Measurements from ENCODE around the gene TMEM116.

DNA sequence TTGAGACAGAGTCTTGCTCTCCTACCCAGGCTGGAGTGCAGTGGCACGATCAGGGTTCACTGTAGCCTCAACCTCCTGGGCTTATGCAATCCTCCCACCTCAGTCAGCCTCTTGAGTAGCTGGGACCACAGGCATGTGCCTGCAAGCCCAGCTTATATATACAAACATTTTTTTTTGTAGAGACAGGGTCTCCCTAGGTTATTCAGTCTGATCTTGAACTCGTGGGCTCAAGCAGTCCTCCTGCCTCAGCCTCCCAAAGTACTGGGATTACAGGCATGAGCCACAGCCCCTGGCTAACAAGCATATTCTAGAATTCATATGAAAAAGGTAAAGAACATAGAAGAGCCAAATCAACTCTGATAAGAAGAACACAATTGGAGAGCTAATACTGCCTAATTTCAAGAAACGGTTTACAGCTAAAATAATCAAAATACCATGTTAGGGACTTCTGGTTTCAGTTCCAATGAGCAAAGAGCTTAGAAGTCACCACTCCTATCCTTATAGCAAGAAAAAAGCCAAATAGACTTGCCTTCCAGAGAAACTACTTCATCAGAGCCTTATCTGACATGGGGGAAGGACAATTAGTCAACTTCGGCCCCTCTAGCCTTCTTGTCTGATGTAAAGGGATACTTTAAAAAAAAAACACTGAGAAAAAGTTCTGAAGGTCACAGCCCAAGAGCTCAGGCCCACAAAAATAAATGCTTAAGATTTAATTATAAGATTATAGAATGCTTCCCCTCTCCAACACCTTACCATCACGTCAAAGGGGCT, 37.6 kb downstream of the TMEM116 start:
- TF ChIP-seq, protein P1, sequence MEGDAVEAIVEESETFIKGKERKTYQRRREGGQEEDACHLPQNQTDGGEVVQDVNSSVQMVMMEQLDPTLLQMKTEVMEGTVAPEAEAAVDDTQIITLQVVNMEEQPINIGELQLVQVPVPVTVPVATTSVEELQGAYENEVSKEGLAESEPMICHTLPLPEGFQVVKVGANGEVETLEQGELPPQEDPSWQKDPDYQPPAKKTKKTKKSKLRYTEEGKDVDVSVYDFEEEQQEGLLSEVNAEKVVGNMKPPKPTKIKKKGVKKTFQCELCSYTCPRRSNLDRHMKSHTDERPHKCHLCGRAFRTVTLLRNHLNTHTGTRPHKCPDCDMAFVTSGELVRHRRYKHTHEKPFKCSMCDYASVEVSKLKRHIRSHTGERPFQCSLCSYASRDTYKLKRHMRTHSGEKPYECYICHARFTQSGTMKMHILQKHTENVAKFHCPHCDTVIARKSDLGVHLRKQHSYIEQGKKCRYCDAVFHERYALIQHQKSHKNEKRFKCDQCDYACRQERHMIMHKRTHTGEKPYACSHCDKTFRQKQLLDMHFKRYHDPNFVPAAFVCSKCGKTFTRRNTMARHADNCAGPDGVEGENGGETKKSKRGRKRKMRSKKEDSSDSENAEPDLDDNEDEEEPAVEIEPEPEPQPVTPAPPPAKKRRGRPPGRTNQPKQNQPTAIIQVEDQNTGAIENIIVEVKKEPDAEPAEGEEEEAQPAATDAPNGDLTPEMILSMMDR (IDR thresholded peaks at IDR 0.05) = no peak
- no peak for TF ChIP-seq POLR2A (IDR thresholded peaks at IDR 0.05)
